WERI-Rb-1 (cell line): ENCODE results near the gene GFRA1.

Experiments used
- DNase-seq: peaks from one replicate; pipeline ENCODE4 v3.0.0-alpha.2; 2020
- H3K27ac ChIP-seq: fragments of 250-450 bp; sonication (Bioruptor Pico); 2 replicates; pipeline ENCODE4 v1.5.1; 2020; ENCODE audit warnings: mild to moderate bottlenecking, moderate library complexity
- H3K27me3 ChIP-seq: fragments of 250-450 bp; sonication (Bioruptor Pico); 2 replicates; pipeline ENCODE4 v1.5.1; 2021; ENCODE audit warnings: mild to moderate bottlenecking, low read depth, moderate library complexity; ENCODE audit not compliant: insufficient read depth, severe bottlenecking
- H3K36me3 ChIP-seq: fragments of 250-450 bp; sonication (Bioruptor Pico); 2 replicates; pipeline ENCODE4 v1.5.1; 2020; ENCODE audit warnings: mild to moderate bottlenecking, moderate library complexity
- H3K4me3 ChIP-seq: 2 replicates; pipeline ENCODE4 v1.5.1; 2011; ENCODE audit warnings: low read depth, mild to moderate bottlenecking, control low read depth, low read length
- H3K9me3 ChIP-seq: fragments of 250-450 bp; sonication (Bioruptor Pico); 2 replicates; pipeline ENCODE4 v1.5.1; 2021; ENCODE audit warnings: mild to moderate bottlenecking, moderate library complexity; ENCODE audit not compliant: severe bottlenecking
- TF ChIP-seq, protein P1 (sequence below): IDR thresholded peaks from 2 replicates; pipeline ENCODE4 v1.5.1; 2011; ENCODE audit warnings: low read depth, mild to moderate bottlenecking, control low read depth, inconsistent platforms, low read length

Gene GFRA1

DNA sequence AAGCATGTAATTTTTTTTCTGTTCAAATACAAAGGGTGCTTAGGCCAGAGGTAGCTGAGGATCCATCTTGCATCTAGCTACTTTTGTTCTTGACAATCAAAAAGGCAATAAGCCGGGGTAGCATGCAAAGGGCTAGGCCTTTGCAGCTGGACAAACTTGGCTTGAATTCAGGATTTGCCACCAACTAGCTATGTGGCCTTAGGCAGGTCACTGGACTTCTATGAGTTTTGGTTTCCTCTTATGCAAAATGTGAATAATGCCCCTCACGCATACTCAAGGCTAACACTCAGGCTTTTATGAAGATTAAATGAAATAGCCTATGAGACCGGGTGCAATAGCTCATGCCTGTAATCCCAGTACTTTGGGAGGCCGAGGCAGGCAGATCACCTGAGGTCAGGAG is 19.3 kb downstream of the GFRA1 start:
- Histone ChIP-seq H3K27ac (no peak overlapping the region), H3K27me3 (no peaks in the 10 kb centered on the region), H3K9me3 (no peaks in the 10 kb centered on the region), H3K36me3 (no peaks in the 10 kb centered on the region), H3K4me3 (no peak overlapping the region)
- TF ChIP-seq, protein P1, sequence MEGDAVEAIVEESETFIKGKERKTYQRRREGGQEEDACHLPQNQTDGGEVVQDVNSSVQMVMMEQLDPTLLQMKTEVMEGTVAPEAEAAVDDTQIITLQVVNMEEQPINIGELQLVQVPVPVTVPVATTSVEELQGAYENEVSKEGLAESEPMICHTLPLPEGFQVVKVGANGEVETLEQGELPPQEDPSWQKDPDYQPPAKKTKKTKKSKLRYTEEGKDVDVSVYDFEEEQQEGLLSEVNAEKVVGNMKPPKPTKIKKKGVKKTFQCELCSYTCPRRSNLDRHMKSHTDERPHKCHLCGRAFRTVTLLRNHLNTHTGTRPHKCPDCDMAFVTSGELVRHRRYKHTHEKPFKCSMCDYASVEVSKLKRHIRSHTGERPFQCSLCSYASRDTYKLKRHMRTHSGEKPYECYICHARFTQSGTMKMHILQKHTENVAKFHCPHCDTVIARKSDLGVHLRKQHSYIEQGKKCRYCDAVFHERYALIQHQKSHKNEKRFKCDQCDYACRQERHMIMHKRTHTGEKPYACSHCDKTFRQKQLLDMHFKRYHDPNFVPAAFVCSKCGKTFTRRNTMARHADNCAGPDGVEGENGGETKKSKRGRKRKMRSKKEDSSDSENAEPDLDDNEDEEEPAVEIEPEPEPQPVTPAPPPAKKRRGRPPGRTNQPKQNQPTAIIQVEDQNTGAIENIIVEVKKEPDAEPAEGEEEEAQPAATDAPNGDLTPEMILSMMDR = no peak
- DNase-seq = no peak

DNA sequence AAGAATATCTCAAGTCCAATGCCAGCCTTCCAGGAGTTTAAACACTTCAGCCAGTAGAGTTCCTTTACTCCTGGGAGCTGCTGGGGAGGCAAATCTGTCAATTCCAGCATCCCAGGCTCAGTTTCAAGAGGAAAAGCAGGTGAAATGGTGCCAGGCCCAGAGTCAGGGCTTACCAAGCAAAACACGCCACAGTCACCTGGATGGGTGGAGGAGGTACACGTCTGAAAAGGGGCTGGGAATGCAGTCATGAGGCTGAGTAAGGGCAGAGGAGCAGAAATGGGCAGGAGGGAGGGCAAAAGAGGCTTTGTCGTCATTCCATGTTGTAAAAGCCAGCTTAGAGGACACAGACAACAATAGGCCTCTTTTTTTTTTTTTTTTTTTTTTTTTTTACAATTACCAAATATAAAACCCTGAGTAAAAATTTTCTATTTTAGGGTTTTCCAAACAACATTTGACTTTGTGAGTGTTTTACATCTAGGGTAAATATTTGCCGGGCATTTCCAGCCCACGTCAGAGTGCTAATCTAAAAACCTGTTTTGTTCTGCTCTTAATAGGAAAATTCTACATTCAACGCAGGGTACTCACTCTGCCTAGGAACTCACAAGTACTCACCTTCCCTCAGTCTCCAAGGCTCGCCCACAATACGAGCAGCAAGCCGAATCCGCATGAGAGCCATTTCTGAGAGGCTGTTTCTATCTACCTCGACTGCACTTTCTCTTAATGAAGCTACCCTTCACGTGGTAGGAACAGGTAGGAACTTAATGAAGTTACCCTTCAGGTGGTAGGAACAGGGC is 21.2 kb downstream of the GFRA1 start:
- Histone ChIP-seq H3K36me3 (no peaks in the 10 kb centered on the region), H3K27ac (no peak overlapping the region), H3K4me3 (no peak overlapping the region), H3K27me3 (no peaks in the 10 kb centered on the region), H3K9me3 (no peaks in the 10 kb centered on the region)
- TF ChIP-seq, protein P1 = no peak
- no peak for DNase-seq

DNA sequence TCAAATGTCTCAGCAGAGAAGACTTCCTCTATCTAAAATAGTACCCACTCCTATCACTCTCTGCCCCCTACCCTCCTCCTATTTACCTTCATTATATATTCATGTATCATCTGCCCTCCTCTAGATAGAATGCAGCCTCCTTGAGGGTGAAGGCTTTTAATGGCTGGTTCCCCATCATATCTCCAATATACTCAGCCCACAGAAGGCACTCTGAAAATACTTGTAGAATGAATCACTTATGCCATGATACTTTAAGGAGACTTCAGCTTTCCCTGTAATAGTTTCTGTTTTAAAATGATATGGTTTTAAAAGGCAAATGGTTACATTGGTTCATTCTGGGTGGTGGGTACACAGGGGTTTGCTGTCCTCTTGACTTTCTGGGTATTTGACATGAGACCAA is 25.3 kb downstream of the GFRA1 start:
- no peak for DNase-seq
- no peaks in the 10 kb centered on the region for H3K36me3 ChIP-seq
- TF ChIP-seq, protein P1 = no peak

DNA sequence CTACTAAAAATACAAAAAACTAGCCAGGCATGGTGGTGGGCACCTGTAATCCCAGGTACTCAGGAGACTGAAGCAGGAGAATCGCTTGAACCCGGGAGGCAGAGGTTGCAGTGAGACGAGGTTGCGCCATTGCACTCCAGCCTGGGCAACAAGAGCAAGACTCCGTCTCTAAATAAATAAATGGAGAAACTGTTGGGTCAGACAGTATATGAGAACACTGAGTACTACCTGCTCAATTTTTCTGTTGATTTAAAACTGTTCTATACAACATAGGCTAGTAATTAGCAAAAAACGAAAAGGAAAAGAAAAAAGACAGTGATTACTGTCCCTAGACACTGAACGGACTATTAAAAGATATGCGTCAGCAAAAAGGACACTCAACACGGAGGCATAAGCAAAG is 26.7 kb downstream of the GFRA1 start:
- no peaks in the 10 kb centered on the region for H3K27me3 ChIP-seq
- DNase-seq = no peak
- H3K27ac ChIP-seq = no peak overlapping the region
- no peak overlapping the region for H3K4me3 ChIP-seq
- TF ChIP-seq, protein P1 = no peak
- H3K36me3 ChIP-seq = no peaks in the 10 kb centered on the region
- H3K9me3 ChIP-seq = no peaks in the 10 kb centered on the region

More for the DNA sequence above, 25.3 kb downstream of the GFRA1 start:
- Histone ChIP-seq H3K27me3 (no peaks in the 10 kb centered on the region), H3K27ac (no peak overlapping the region), H3K4me3 (no peak overlapping the region), H3K9me3 (no peaks in the 10 kb centered on the region)

DNA sequence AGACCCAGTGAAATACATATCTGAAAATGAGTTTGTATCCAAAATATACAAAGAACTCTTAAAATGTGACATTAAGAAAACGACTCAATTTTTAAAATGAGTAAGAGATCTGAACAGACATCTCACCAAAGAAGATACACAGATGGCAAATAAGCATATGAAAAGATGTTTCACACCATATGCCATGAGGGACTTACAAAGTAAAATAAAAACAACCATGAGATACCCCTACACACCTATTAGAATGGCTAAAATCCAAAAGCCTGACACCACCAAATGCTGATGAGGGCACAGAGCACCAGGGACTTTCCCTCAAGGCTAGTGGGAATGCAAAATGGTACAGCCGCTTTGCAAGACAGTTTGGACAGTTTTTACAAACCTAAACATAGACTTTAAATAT is 27.9 kb downstream of the GFRA1 start:
- TF ChIP-seq, protein P1 = no peak
- no peak for DNase-seq
- H3K36me3 ChIP-seq = no peaks in the 10 kb centered on the region

More for the DNA sequence above, 27.9 kb downstream of the GFRA1 start:
- no peaks in the 10 kb centered on the region for H3K9me3 ChIP-seq
- no peak overlapping the region for H3K27ac ChIP-seq
- H3K4me3 ChIP-seq = no peak overlapping the region
- H3K27me3 ChIP-seq = no peaks in the 10 kb centered on the region
